Stimulated activated CD8-positive, alpha-beta memory T cell treated with anti-CD3 and anti-CD28 coated beads, Interleukin-12 subunit alpha, Interleukin-12 subunit beta, amount 100 ng/mL, for 4 hours (primary cell): ENCODE data around the gene IRAK2.

ENCODE experiments used
- DNase-seq: peaks from one replicate; pipeline ENCODE4 v3.0.0-alpha.2; 2020; ENCODE audit warnings: low read depth

Gene IRAK2

DNA sequence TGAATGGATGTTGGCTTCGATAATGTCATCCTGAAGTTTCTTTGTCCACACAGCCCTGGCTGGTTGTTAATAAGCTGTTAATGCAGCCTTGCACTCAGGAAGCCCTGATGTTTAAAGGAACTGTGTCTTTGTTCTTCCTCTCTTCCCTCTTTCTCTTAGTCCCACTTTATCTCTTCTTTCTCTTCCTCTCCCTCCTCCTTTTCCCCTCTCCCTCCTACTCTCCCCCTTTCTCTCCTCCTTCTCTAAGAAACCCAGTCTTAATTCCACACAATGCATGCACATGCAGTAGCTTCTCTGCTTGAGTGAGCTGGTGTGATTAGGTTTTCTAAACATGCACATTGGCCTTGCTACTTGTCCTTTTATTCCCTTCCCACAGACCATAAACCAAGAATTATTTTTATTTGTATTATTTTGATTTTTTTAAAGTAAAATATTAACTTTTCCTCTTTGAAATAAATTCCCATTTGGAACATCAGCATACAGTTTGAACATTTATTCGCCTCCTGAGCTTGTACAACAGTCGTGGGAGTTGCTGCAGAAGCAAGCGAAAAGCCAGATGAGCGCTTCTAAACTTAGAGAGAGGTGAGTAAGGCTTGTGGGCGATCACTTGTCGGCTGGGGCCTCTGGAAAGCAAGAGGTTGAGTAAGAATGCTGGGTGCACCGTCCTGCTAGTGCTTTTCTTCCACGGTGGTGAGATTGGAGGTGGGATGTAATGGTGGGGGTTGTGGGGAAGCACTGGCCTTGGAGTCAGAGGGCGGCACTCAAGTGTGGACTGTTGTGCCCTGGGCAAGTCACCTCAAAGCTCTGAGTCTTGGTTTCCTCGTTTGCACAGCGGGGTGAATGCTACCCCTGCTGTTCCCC is 120.8 kb downstream of the IRAK2 start:
- DNase-seq = no peak

DNA sequence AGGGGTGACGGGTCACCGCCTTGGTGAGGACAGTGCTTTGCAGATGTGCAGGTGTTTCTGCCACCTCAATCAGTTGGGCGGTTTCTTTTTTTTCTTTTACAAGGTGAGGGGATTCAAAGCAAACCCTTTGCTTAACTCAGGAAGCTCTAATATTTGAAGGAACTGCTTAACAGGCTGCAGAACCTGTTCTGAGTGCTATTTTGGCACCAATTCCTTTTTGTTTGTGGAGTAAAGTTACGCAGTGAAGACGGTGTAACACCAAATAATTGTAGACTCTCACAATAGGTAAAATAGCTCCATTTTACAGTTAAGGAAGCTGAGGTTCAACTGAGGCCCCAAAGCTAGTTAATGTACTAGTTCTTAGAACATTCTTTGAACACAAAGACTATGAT is 121.4 kb downstream of the IRAK2 start:
- DNase-seq = no peak

DNA sequence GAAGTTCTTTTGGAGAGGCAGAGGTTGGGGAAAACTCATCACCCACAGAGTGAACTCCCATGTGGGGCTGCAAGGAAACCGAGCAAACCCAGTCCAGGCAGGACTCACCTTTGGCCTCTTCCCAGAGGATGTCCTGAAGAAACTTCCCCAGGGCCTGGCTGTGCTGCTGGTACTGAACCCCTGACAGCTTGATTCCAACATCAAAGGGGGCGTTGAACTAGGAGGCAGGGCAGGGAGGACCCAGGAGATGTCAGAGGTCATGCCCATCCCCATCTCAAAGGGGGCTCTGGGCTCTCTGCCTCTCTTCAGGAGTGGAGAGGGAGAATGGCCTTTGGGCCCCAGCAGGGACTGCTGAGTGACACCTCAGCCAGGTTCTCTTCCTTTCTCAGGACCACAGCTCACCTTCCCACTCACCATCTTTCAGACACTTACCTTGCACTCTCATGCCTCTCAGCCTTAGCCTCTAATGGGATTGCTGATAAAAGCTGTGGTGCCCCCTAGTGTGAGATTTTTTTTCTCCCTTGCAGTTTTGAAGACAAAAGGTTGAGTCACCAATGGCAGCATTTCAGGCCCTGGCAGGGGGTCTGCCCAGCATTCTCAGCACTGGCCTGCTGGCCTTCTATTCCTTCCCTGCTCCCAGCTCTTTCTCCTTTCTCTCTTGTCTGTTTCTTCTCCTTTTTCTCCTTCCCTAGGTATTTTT is 122.0 kb downstream of the IRAK2 start:
- DNase-seq = no peak

DNA sequence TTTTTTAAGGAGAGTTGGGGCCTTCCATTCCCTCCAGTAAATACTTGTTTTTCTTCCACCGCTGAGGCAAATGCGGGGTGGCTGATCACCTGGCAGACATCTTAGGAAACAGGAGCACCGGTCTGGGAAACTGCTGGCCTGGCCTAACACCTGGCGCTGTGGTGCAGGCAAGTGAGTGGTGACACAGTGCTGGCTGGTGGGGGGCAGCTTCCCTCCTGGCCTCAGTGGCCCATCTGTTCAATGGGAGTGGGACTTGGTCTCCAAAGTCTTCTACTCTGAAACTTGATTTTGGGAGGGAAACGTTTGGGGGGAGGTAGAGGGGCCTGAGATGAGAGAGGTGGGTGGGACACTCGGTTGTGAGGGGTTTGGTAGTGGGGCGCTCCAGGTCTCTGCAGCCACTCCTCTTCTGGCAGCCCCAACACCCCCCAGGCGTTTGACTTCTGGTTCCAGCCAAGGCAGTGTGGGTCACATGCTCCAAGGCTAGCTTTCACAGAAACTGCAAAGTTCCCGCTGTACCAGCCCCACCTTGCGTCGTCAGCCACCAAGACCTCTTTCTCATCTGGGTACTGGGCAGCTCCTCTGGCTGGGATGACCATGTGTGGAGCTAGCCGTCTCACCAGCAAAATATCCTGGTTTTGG is 123.3 kb downstream of the IRAK2 start:
- DNase-seq = no peak

DNA sequence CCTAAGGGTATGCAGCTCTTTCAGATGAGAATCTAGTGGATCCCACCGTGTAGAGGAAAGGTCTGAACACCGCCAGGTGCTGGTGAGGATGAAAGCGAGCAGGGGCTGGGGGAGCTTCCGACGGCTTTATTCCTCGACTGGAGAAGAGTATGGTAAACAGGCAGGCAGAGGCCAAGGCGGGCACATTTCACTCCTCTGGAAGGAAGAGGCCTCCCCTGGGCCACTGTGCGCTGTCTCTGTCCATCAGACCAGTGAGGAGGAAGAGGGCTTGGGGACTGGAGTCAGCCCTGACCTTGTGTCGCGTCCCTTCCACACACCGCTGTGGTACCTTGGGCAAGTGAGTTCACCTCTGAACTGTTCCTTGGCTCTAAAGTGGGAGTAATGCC is 123.8 kb downstream of the IRAK2 start:
- DNase-seq = no peak

DNA sequence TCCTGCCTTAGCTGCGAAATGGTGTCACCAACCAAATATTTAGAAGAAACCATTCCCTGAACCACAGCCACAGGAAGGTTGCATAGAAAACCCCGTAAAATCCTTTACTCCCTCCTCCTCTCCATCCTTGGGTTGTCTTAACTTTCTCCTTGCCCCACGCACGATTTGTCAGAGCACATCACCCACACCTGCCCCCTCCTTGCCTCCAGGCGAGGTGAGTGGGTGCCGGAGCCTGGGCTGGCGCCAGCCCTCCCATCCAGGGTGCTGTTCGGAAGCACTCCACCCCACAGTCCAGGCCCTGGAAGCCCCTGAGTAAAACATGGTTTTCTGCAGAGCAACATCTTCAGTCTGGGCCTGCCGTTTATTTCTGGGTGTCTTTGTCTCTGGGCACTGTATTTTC is 124.4 kb downstream of the IRAK2 start:
- no peak for DNase-seq

- no peak for DNase-seq
These were observed 125.2 kb downstream of the IRAK2 start for GRCh38 chr3:10289787-10290355.

DNA sequence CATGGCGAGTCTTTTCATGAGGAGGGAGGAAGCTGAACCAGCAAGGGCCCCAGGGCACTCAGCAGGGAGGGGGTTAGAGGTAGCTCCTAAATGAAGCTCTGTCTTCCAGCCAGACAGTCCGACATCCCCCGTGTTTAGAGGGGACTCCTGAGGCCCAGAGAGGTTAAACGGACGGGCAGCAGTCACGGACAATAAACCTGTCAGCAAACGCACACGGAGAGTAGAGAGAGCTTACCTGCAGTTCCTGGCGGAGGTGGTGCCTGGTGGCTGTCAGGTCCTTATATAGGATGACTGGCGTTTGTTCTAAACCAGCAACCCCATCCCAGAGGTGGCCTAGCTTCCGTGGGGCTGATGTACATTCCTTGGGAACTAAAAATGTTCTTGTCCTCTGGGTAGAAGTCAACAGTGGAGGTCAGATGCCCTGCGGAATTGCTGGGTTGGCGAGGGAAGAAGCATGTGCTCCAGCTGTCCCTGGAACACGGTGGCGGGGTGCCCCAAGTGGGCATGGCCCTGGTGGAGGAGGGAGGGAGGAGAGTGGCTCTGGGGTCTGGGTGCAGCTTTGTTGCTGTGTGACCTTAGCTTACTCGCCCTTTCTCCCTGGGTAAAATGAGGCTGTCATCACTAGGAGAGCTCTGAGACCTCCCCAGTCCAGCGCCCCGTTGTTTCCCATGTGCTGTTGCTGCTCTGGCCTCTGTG is 125.9 kb downstream of the IRAK2 start:
- DNase-seq = no peak

GRCh38 chr3:10291641-10292040 is 126.9 kb downstream of the IRAK2 start:
- no peak for DNase-seq

DNA sequence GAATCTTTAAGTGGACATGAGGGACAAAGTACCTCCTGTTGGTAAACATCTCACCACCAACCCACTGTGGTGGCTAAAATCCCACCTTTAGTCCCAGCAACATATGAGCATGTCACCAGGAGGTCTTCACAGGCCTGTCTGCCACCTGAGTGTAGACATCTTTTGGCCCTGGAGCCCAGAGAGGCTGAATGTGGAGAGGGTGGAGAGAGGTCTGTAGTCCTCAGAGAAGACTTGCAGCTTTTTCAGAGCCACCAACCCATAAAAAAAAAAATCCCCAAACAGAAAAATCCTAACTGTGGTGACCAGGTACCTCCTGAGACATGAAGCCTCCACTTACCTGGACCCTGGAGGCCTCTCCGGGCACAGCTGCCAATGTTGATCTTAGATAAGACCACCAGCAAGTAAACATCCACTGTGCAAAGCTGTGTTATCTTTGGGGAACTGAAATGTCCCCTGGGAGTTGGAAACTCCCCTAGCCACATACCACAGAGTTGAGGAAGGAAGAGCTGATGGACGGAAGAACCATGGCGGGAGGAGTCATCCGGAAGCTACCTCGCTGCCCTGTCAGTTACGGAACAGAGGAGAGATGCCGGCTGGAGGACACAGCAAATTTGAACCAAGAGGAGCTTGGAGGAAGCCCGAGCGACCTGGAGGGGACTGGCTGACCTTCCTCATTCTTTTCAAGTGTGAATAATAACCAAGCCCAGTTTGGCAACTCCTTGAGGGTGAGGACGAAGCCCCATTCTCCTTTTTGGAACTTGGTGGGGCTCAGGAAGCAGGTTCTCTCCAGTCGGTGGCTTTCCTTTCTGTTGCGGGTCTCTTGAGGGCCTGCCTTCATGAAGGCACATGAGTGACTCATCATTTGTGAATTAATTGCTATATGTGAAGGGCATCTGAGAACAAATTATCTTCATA is 128.0 kb downstream of the IRAK2 start, which contains the start of gene GHRL:
GHRL (minus strand) TSS at position 443 of the 915 bp plus-strand sequence. CDS start 2,767 bp downstream, outside the sequence.
- DNase-seq = no peak
